ENCODE measurements around the gene EHMT2.
A peak's percentile ranks its signal among the peaks of the same experiment; 100 is the strongest.
"Not testable (repeated sequence)": the region's sequence is repeated elsewhere in the genome, so short reads cannot be mapped to it uniquely, and the experiment has no call there.

The EHMT2 gene

GRCh38 chr6:31871046-31871659 is 26.3 kb downstream of the EHMT2 start:
- no peak overlapping the region for H3K4me3 ChIP-seq (ENCODE audit: low read length)
- no peak for DNase-seq (ENCODE audit: low read depth, low spot score)
- no peaks in the 10 kb centered on the region for H3K9me3 ChIP-seq (ENCODE audit: control insufficient read depth, insufficient read depth, low read length)
- no peaks in the 10 kb centered on the region; the same call in 1 of the 2 replicates for H3K4me1 ChIP-seq (ENCODE audit: control insufficient read depth, insufficient read depth, low read length)
- H3K36me3 ChIP-seq (ENCODE audit: control insufficient read depth, insufficient read depth, low read length): no peaks in the 10 kb centered on the region
- H3K27me3 ChIP-seq (ENCODE audit: control insufficient read depth, insufficient read depth, low read length): no peaks in the 10 kb centered on the region
- no peak overlapping the region for H3K27ac ChIP-seq (ENCODE audit: low read length)
- WGBS (ENCODE audit: insufficient coverage, insufficient read length): no CpG with 5 or more reads among the region's 9 CpGs

- Histone ChIP-seq H3K27ac (ENCODE audit: low read length) (no peak overlapping the region), H3K36me3 (ENCODE audit: control insufficient read depth, insufficient read depth, low read length) (no peaks in the 10 kb centered on the region), H3K4me3 (ENCODE audit: low read length) (no peak overlapping the region), H3K4me1 (ENCODE audit: control insufficient read depth, insufficient read depth, low read length) (no peaks in the 10 kb centered on the region; the same call in 1 of the 2 replicates), H3K9me3 (ENCODE audit: control insufficient read depth, insufficient read depth, low read length) (no peaks in the 10 kb centered on the region), H3K27me3 (ENCODE audit: control insufficient read depth, insufficient read depth, low read length) (no peaks in the 10 kb centered on the region)
- no peak for DNase-seq (ENCODE audit: low read depth, low spot score)
- WGBS (ENCODE audit: insufficient coverage, insufficient read length): no CpG with 5 or more reads among the region's 16 CpGs
Measured at GRCh38 chr6:31870385-31870921, 27.0 kb downstream of the EHMT2 start.

GRCh38 chr6:31869343-31869742 is 28.2 kb downstream of the EHMT2 start:
- no peak overlapping the region for H3K27ac ChIP-seq (ENCODE audit: low read length)
- no peak for DNase-seq (ENCODE audit: low read depth, low spot score)
- H3K36me3 ChIP-seq (ENCODE audit: control insufficient read depth, insufficient read depth, low read length): no peaks in the 10 kb centered on the region
- H3K4me1 ChIP-seq (ENCODE audit: control insufficient read depth, insufficient read depth, low read length): peaks cover 2% of the 10 kb centered on the region
- no peak overlapping the region for H3K4me3 ChIP-seq (ENCODE audit: low read length)
- no peaks in the 10 kb centered on the region for H3K9me3 ChIP-seq (ENCODE audit: control insufficient read depth, insufficient read depth, low read length)
- WGBS (ENCODE audit: insufficient coverage, insufficient read length): no CpG with 5 or more reads among the region's 8 CpGs
- no peaks in the 10 kb centered on the region for H3K27me3 ChIP-seq (ENCODE audit: control insufficient read depth, insufficient read depth, low read length)

- H3K27me3 ChIP-seq (ENCODE audit: control insufficient read depth, insufficient read depth, low read length); DNase-seq (ENCODE audit: low read depth, low spot score); H3K4me3 ChIP-seq (ENCODE audit: low read length); H3K4me1 ChIP-seq (ENCODE audit: control insufficient read depth, insufficient read depth, low read length); H3K27ac ChIP-seq (ENCODE audit: low read length); H3K9me3 ChIP-seq (ENCODE audit: control insufficient read depth, insufficient read depth, low read length); H3K36me3 ChIP-seq (ENCODE audit: control insufficient read depth, insufficient read depth, low read length): not testable (repeated sequence)
- no CpG with 5 or more reads among the region's 1 CpG for WGBS (ENCODE audit: insufficient coverage, insufficient read length)
Measured at GRCh38 chr6:31868658-31868971, 28.9 kb downstream of the EHMT2 start.

- DNase-seq (ENCODE audit: low read depth, low spot score): no peak
- no peaks in the 10 kb centered on the region for H3K27me3 ChIP-seq (ENCODE audit: control insufficient read depth, insufficient read depth, low read length)
- peaks cover 4% of the 10 kb centered on the region for H3K4me1 ChIP-seq (ENCODE audit: control insufficient read depth, insufficient read depth, low read length)
- no CpG with 5 or more reads among the region's 21 CpGs for WGBS (ENCODE audit: insufficient coverage, insufficient read length)
- no peak overlapping the region for H3K27ac ChIP-seq (ENCODE audit: low read length)
- no peaks in the 10 kb centered on the region for H3K36me3 ChIP-seq (ENCODE audit: control insufficient read depth, insufficient read depth, low read length)
- no peaks in the 10 kb centered on the region for H3K9me3 ChIP-seq (ENCODE audit: control insufficient read depth, insufficient read depth, low read length)
- H3K4me3 ChIP-seq (ENCODE audit: low read length): no peak overlapping the region
Measured at GRCh38 chr6:31865205-31866118, 32.0 kb downstream of the EHMT2 start.

- no CpG with 5 or more reads among the region's 8 CpGs for WGBS (ENCODE audit: insufficient coverage, insufficient read length)
- Histone ChIP-seq H3K4me1 (ENCODE audit: control insufficient read depth, insufficient read depth, low read length) (peaks cover 4% of the 10 kb centered on the region), H3K36me3 (ENCODE audit: control insufficient read depth, insufficient read depth, low read length) (no peaks in the 10 kb centered on the region), H3K27me3 (ENCODE audit: control insufficient read depth, insufficient read depth, low read length) (no peaks in the 10 kb centered on the region), H3K9me3 (ENCODE audit: control insufficient read depth, insufficient read depth, low read length) (no peaks in the 10 kb centered on the region), H3K4me3 (ENCODE audit: low read length) (no peak overlapping the region), H3K27ac (ENCODE audit: low read length) (no peak overlapping the region)
- DNase-seq (ENCODE audit: low read depth, low spot score): no peak
Measured at GRCh38 chr6:31864818-31865204, 32.7 kb downstream of the EHMT2 start.

GRCh38 chr6:31864123-31864562 is 33.4 kb downstream of the EHMT2 start:
- not testable (repeated sequence) for DNase-seq (ENCODE audit: low read depth, low spot score); H3K27ac ChIP-seq (ENCODE audit: low read length); H3K36me3 ChIP-seq (ENCODE audit: control insufficient read depth, insufficient read depth, low read length); H3K9me3 ChIP-seq (ENCODE audit: control insufficient read depth, insufficient read depth, low read length); H3K4me1 ChIP-seq (ENCODE audit: control insufficient read depth, insufficient read depth, low read length); H3K27me3 ChIP-seq (ENCODE audit: control insufficient read depth, insufficient read depth, low read length)
- WGBS (ENCODE audit: insufficient coverage, insufficient read length): no CpG with 5 or more reads among the region's 16 CpGs
- H3K4me3 ChIP-seq (ENCODE audit: low read length): peak overlapping the region; percentile 82; the same call in 1 of the 2 replicates

- peaks cover 4% of the 10 kb centered on the region for H3K4me1 ChIP-seq (ENCODE audit: control insufficient read depth, insufficient read depth, low read length)
- WGBS (ENCODE audit: insufficient coverage, insufficient read length): no CpG with 5 or more reads among the region's 64 CpGs
- H3K27me3 ChIP-seq (ENCODE audit: control insufficient read depth, insufficient read depth, low read length): no peaks in the 10 kb centered on the region
Measured at GRCh38 chr6:31862344-31863235, 34.9 kb downstream of the EHMT2 start, which contains the start of gene NEU1. Gene NEU1 (minus strand): TSS chr6:31862821. CDS start chr6:31862776, 45 bp downstream.

GRCh38 chr6:31861919-31862343 is 35.6 kb downstream of the EHMT2 start:
- no peak overlapping the region for H3K27ac ChIP-seq (ENCODE audit: low read length)
- no CpG with 5 or more reads among the region's 17 CpGs for WGBS (ENCODE audit: insufficient coverage, insufficient read length)

More at GRCh38 chr6:31862344-31863235, 34.9 kb downstream of the EHMT2 start, which contains the start of gene NEU1:
- no peaks in the 10 kb centered on the region for H3K9me3 ChIP-seq (ENCODE audit: control insufficient read depth, insufficient read depth, low read length)
- H3K27ac ChIP-seq (ENCODE audit: low read length): no peak within 1 kb of the TSS
- H3K36me3 ChIP-seq (ENCODE audit: control insufficient read depth, insufficient read depth, low read length): no peaks in the 10 kb centered on the region
- peak; percentile 99 for DNase-seq (ENCODE audit: low read depth, low spot score)
- H3K4me3 ChIP-seq (ENCODE audit: low read length): peak within 1 kb of the TSS; percentile 82; the same call in 1 of the 2 replicates

GRCh38 chr6:31861150-31861549 is 36.3 kb downstream of the EHMT2 start:
- WGBS (ENCODE audit: insufficient coverage, insufficient read length): no CpG with 5 or more reads among the region's 7 CpGs
- H3K36me3 ChIP-seq (ENCODE audit: control insufficient read depth, insufficient read depth, low read length): no peaks in the 10 kb centered on the region
- no peak overlapping the region for H3K27ac ChIP-seq (ENCODE audit: low read length)
- no peak overlapping the region for H3K4me3 ChIP-seq (ENCODE audit: low read length)
- no peaks in the 10 kb centered on the region for H3K9me3 ChIP-seq (ENCODE audit: control insufficient read depth, insufficient read depth, low read length)
- no peak for DNase-seq (ENCODE audit: low read depth, low spot score)
- no peaks in the 10 kb centered on the region for H3K27me3 ChIP-seq (ENCODE audit: control insufficient read depth, insufficient read depth, low read length)
- peaks cover 4% of the 10 kb centered on the region for H3K4me1 ChIP-seq (ENCODE audit: control insufficient read depth, insufficient read depth, low read length)

More at GRCh38 chr6:31861919-31862343, 35.6 kb downstream of the EHMT2 start:
- DNase-seq (ENCODE audit: low read depth, low spot score): no peak
- H3K27me3 ChIP-seq (ENCODE audit: control insufficient read depth, insufficient read depth, low read length): no peaks in the 10 kb centered on the region
- H3K36me3 ChIP-seq (ENCODE audit: control insufficient read depth, insufficient read depth, low read length): no peaks in the 10 kb centered on the region
- H3K9me3 ChIP-seq (ENCODE audit: control insufficient read depth, insufficient read depth, low read length): no peaks in the 10 kb centered on the region
- peak overlapping the region; percentile 80; the same call in 1 of the 2 replicates for H3K4me3 ChIP-seq (ENCODE audit: low read length)
- peaks cover 4% of the 10 kb centered on the region for H3K4me1 ChIP-seq (ENCODE audit: control insufficient read depth, insufficient read depth, low read length)
